Keratinocyte (primary cell): ENCODE results near the gene MANBA. TPM values are rescaled to one million over a fixed set of nuclear protein-coding genes. Genes with fewer than 3 reads are reported as not detected.

Source experiments
- DNase-seq: peaks from one replicate; pipeline ENCODE4 v3.0.0-alpha.2; 2011; ENCODE audit warnings: low read depth, missing footprints, low spot score
- FAIRE-seq: peaks from 2 replicates; lab custom pipeline; 2011; peaks lifted over from hg19 to GRCh38; lab: Jason Lieb, UNC
- H2AFZ ChIP-seq: 2 replicates; pipeline ENCODE4 v1.6.0; 2012; ENCODE audit warnings: low read length, control low read depth, inconsistent platforms; ENCODE audit not compliant: control insufficient read depth
- H3K27ac ChIP-seq: 2 replicates; pipeline ENCODE4 v1.5.1; 2011; ENCODE audit warnings: low read length; ENCODE audit not compliant: control insufficient read depth, insufficient read depth
- H3K27me3 ChIP-seq: 3 replicates; pipeline ENCODE4 v1.6.0; 2011; ENCODE audit warnings: low read length; ENCODE audit not compliant: control insufficient read depth, insufficient read depth; ENCODE audit errors: extremely low read depth
- H3K36me3 ChIP-seq, 2 experiments: 2 replicates in 1 of 2; 3 replicates in 1 of 2; pipeline ENCODE4 v1.5.1; 2011; ENCODE audit warnings: low read length in 2 of 2, mild to moderate bottlenecking in 1 of 2; ENCODE audit not compliant: control insufficient read depth in 2 of 2, insufficient read depth in 2 of 2; ENCODE audit errors: extremely low read depth in 1 of 2
- H3K4me1 ChIP-seq: 3 replicates; pipeline ENCODE4 v1.5.1; 2011; ENCODE audit warnings: low read length; ENCODE audit not compliant: control insufficient read depth, insufficient read depth; ENCODE audit errors: extremely low read depth
- H3K4me2 ChIP-seq: 3 replicates; pipeline ENCODE4 v1.6.0; 2011; ENCODE audit warnings: low read depth, low read length; ENCODE audit not compliant: control insufficient read depth, insufficient read depth; ENCODE audit errors: extremely low read depth
- H3K4me3 ChIP-seq, 3 experiments: fragments of 200-600 bp in 1 of 3; sonication (generic) in 1 of 3; 2 replicates in 2 of 3; 3 replicates in 1 of 3; pipeline ENCODE4 v1.5.1; 2011 to 2016; ENCODE audit warnings: low read length in 3 of 3, mild to moderate bottlenecking in 3 of 3, control low read depth in 2 of 3, inconsistent platforms in 1 of 3, low read depth in 1 of 3, mixed read lengths in 1 of 3, mixed run types in 1 of 3, moderate library complexity in 1 of 3; ENCODE audit not compliant: control insufficient read depth in 2 of 3, insufficient read depth in 2 of 3; ENCODE audit errors: extremely low read depth in 1 of 3
- H3K79me2 ChIP-seq: 2 replicates; pipeline ENCODE4 v1.6.0; 2012; ENCODE audit warnings: low read length; ENCODE audit not compliant: control insufficient read depth, insufficient read depth
- H3K9ac ChIP-seq: 3 replicates; pipeline ENCODE4 v1.6.0; 2011; ENCODE audit warnings: low read length; ENCODE audit not compliant: control insufficient read depth, insufficient read depth; ENCODE audit errors: extremely low read depth
- H3K9me1 ChIP-seq: 3 replicates; pipeline ENCODE4 v1.6.0; 2011; ENCODE audit warnings: low read length; ENCODE audit not compliant: control insufficient read depth, insufficient read depth; ENCODE audit errors: extremely low read depth
- H3K9me3 ChIP-seq: 2 replicates; pipeline ENCODE4 v1.5.1; 2012; ENCODE audit warnings: low read depth, low read length; ENCODE audit not compliant: control insufficient read depth
- H4K20me1 ChIP-seq: 3 replicates; pipeline ENCODE4 v1.6.0; 2011; ENCODE audit warnings: low read length; ENCODE audit not compliant: control insufficient read depth, insufficient read depth; ENCODE audit errors: extremely low read depth
- EZH2 ChIP-seq: IDR thresholded peaks from one replicate; pipeline ENCODE4 v1.6.1; 2012; ENCODE audit warnings: inconsistent platforms, mild to moderate bottlenecking, low read length, moderate library complexity
- dilution Hi-C: fragments of 300-500 bp; cut with MboI; formaldehyde crosslinking; loops from one replicate; pipeline ENCODE4 v1.7.0; 2020; ENCODE audit warnings: low sequenced_read_pairs; ENCODE audit not compliant: extremely low pct_ligation_motif_present
- polyA plus RNA-seq, 5 experiments: library from polyadenylated mRNA; depleted of rRNA in 3 of 5; stranded (reverse) in 3 of 5; stranded (forward) in 1 of 5; unstranded in 1 of 5; fragments of >200 nt; gene quantifications; 1 replicate in 1 of 5; 2 replicates in 3 of 5; 3 replicates in 1 of 5; pipeline versions ENCODE4 v1.2.1 to v1.2.3, GENCODE V29; 2011 to 2012; ENCODE audit warnings: missing spikeins in 2 of 5, low read depth in 1 of 5, low replicate concordance in 1 of 5
- TF ChIP-seq, protein P1 (sequence below), 3 experiments: IDR thresholded peaks in 1 of 3; conservative IDR thresholded peaks in 1 of 3; optimal IDR thresholded peaks in 1 of 3; 2 replicates in 2 of 3; 3 replicates in 1 of 3; pipeline versions ENCODE3 to v1.5.1; 2011; ENCODE audit warnings: low read length in 3 of 3, mild to moderate bottlenecking in 3 of 3, moderate library complexity in 2 of 3, control low read depth in 1 of 3, inconsistent platforms in 1 of 3; ENCODE audit not compliant: insufficient read depth in 2 of 3; ENCODE audit errors: extremely low read depth in 1 of 3

Gene MANBA
- polyA plus RNA-seq, 1 donor (not counting 4 experiments of a cell fraction or from before 2014, with no cell fraction given), result 9.3 TPM

DNA sequence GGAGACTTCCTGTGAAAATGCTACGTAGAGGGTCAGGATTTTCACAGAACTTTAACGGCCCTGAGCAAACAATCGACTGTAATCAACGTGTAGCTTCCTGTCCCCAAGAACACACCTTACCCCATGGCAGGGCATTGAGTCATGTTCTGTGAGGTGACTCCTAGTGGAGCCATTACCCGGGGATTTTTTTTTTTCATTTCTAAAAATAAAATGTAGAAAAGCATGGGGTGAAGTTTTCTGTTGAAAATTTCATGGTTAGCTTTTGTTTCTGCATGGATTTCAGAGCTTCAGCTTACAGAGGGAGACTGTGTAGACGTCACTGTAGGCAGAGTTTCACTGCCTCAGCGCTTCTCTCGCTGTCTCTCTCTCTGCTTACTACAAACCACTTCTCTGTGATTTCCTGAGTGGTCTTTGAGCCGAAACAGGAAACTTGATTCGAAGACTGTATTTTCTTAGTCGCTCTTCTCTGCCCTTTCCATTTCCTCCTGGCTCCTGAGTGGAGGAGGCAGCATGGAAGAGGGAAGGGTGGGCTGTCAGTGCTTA is 147.9 kb downstream of the MANBA start:
- TF ChIP-seq, protein P1, sequence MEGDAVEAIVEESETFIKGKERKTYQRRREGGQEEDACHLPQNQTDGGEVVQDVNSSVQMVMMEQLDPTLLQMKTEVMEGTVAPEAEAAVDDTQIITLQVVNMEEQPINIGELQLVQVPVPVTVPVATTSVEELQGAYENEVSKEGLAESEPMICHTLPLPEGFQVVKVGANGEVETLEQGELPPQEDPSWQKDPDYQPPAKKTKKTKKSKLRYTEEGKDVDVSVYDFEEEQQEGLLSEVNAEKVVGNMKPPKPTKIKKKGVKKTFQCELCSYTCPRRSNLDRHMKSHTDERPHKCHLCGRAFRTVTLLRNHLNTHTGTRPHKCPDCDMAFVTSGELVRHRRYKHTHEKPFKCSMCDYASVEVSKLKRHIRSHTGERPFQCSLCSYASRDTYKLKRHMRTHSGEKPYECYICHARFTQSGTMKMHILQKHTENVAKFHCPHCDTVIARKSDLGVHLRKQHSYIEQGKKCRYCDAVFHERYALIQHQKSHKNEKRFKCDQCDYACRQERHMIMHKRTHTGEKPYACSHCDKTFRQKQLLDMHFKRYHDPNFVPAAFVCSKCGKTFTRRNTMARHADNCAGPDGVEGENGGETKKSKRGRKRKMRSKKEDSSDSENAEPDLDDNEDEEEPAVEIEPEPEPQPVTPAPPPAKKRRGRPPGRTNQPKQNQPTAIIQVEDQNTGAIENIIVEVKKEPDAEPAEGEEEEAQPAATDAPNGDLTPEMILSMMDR (optimal IDR thresholded peaks at IDR 0.05 in 1 of 3, IDR thresholded peaks at IDR 0.05 in 1 of 3, conservative IDR thresholded peaks at IDR 0.05 in 1 of 3; ENCODE audit: extremely low read depth in 1 of 3, insufficient read depth in 2 of 3, low read length in 3 of 3), result no peak
- TF ChIP-seq EZH2, result no peak
- Histone ChIP-seq H3K27me3 (no peaks in the 10 kb centered on the region), H4K20me1 (no peaks in the 10 kb centered on the region), H3K36me3 (peaks cover 27 to 40% of the 10 kb centered on the region in 2 experiments), H3K4me1 (peaks cover 23% of the 10 kb centered on the region), H3K4me2 (peak overlapping the region; percentile 79), H3K79me2 (no peaks in the 10 kb centered on the region), H3K9ac (peak overlapping the region; percentile 58), H3K4me3 (peak overlapping the region in 2 of 3 experiments; percentile 36 to 48), H3K9me1 (no peaks in the 10 kb centered on the region), H3K9me3 (no peaks in the 10 kb centered on the region), H3K27ac (peak overlapping the region; percentile 90), H2AFZ (peak overlapping the region; percentile 27)
- DNase-seq, result no peak
- dilution Hi-C loops, result no loop called here
- FAIRE-seq, result no peak

DNA sequence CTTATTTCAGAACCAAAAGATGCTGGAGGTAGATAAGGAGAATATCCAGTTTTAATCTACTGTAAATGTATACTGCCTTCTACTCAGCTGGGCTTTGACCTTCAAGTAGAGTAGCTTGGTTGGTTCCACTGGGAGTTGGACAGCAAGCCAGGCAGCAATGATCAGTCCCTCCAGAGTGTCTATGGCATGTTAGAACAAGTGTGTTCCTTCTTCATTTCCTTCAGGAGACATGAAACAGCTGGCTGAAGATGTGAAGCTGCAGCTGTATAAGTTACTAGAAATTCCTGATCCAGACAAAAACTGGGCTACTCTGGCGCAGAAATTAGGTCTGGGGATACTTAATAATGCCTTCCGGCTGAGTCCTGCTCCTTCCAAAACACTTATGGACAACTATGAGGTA is 148.6 kb downstream of the MANBA start:
- Histone ChIP-seq H3K4me2 (peak overlapping the region; percentile 79), H3K9me3 (no peaks in the 10 kb centered on the region), H3K27me3 (no peaks in the 10 kb centered on the region), H2AFZ (peak overlapping the region; percentile 27), H3K36me3 (peaks cover 29 to 44% of the 10 kb centered on the region in 2 experiments), H3K9ac (peak overlapping the region; percentile 58), H3K4me1 (peaks cover 23% of the 10 kb centered on the region), H3K9me1 (no peaks in the 10 kb centered on the region), H3K79me2 (no peaks in the 10 kb centered on the region), H3K27ac (peak overlapping the region; percentile 90), H3K4me3 (peak overlapping the region in 2 of 3 experiments; percentile 36 to 48), H4K20me1 (no peaks in the 10 kb centered on the region)
- no peak for TF ChIP-seq EZH2
- TF ChIP-seq, protein P1 (optimal IDR thresholded peaks at IDR 0.05 in 1 of 3, IDR thresholded peaks at IDR 0.05 in 1 of 3, conservative IDR thresholded peaks at IDR 0.05 in 1 of 3; ENCODE audit: extremely low read depth in 1 of 3, insufficient read depth in 2 of 3, low read length in 3 of 3), result no peak
- dilution Hi-C loops, result no loop called here
- no peak for DNase-seq
- FAIRE-seq, result no peak
